Mononuclear cell (primary cell): ENCODE data around the gene LRRC15. TPM values are rescaled to one million over a fixed set of nuclear protein-coding genes. Genes with fewer than 3 reads are reported as not detected.

Experiments used
- H3K27me3 ChIP-seq: 2 replicates; pipeline ENCODE4 v1.6.0; 2011; ENCODE audit warnings: low read length, control low read depth; ENCODE audit not compliant: insufficient read depth
- H3K4me1 ChIP-seq: 2 replicates; pipeline ENCODE4 v1.5.1; 2011; ENCODE audit warnings: mild to moderate bottlenecking, low read length, control low read depth; ENCODE audit not compliant: insufficient read depth
- H3K4me3 ChIP-seq: 2 replicates; pipeline ENCODE4 v1.5.1; 2011; ENCODE audit warnings: mild to moderate bottlenecking, low read length, moderate library complexity
- H3K9me3 ChIP-seq: 2 replicates; pipeline ENCODE4 v1.5.1; 2011; ENCODE audit warnings: low read depth, mild to moderate bottlenecking, control low read depth, low read length
- total RNA-seq: library from RNA; depleted of rRNA; stranded (reverse); fragments of >200 nt; gene quantifications from one replicate; pipeline ENCODE4 v1.2.3, GENCODE V29; 2012

Gene LRRC15
- total RNA-seq, 1 donor: 0.10 TPM

DNA sequence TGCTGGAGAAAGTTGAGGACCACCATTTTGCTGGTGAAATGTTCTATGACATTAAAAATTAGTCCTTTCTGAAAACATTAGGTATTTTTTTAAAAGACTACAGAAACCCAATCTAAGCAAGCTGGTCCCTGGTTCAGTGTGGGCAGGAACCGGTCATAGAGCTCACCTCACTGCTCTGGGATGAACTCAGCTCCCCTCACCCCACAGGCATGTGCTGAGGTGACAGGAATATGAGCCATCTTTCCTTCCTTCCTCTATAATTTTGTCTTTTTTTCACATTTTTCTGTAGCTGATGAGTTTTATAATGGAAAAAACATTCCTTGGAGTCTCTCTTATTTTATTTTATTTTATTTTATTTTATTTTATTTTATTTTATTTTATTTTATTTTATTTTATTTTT is 8.2 kb upstream of the LRRC15 start:
- Histone ChIP-seq H3K9me3 (no peaks in the 10 kb centered on the region), H3K4me1 (no peaks in the 10 kb centered on the region), H3K4me3 (no peak overlapping the region), H3K27me3 (no peaks in the 10 kb centered on the region)

DNA sequence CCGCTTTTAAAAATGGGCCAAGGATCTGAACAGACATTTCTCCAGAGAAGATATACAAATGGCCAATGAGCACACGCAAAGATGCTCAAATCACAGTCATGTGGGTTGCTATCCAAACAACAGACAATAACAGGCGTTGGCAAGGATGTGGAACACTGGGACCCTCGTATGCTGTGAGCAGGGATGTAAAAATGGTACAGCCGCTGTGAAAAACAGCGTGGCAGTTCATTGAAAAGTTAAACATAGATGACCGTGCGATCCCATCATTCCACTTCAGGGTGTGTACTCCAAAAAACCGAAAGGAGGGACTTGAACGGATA is 6.7 kb upstream of the LRRC15 start:
- Histone ChIP-seq H3K4me3 (no peak overlapping the region), H3K9me3 (no peaks in the 10 kb centered on the region), H3K27me3 (no peaks in the 10 kb centered on the region), H3K4me1 (no peaks in the 10 kb centered on the region)

DNA sequence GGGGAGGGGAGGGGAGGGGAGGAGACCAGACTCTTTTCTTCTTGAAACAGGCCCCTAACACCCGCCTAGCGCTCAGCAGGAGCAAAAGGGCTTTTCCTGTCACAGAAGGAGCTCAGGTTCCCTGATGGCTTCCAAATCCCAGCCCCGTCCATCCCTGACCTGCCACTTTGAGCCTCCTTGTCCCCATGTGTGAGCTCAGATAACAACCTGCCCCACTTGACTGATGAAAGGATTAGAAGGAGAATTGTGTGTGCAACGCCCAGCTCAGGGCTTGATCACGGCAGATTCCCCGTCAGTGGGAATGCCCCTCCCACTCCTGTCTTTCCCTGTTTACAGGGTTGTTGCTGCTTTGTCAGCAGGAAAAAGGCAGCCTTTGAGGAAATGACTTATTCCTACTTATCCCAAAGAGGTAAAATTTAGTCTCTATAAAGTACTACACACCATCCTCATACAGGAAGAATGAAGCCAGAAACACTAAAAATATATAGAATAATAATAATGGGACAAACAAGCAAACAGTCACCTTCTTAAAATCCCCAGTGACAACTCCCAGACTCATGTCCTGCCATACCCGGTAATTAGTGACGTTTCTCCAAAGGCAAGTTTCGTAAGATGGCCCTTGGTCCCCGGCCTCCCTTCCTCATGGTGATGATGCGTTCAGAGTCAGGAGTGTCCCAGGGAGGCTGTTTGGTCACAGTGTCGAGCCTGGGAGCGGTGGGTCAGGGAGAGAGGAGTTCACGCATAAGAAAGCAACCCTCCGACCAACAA is 6.1 kb upstream of the LRRC15 start:
- Histone ChIP-seq H3K4me1 (no peaks in the 10 kb centered on the region), H3K4me3 (no peak overlapping the region), H3K9me3 (no peaks in the 10 kb centered on the region), H3K27me3 (peaks cover under 1% of the 10 kb centered on the region)

DNA sequence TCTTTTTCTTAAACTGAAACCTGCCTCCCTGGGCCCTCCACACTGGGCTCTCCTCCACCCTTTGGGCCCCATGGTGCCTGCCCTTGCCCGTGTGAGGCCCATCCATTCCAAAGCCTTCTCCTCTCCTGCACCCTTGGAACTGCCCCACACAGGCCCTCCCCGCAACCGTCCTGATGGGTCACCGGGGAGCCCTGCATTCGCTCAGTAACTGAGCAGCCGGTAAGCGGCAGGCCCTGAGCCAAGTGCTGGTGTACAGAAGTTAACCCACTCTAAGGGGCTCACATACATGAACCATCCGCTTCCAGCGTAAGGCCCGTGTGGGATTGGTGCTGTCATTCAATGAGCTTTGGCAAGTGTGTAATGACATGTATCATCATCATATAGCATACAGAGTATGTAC is 5.4 kb upstream of the LRRC15 start:
- Histone ChIP-seq H3K4me1 (no peaks in the 10 kb centered on the region), H3K4me3 (no peak overlapping the region), H3K27me3 (peaks cover 5% of the 10 kb centered on the region), H3K9me3 (no peaks in the 10 kb centered on the region)

DNA sequence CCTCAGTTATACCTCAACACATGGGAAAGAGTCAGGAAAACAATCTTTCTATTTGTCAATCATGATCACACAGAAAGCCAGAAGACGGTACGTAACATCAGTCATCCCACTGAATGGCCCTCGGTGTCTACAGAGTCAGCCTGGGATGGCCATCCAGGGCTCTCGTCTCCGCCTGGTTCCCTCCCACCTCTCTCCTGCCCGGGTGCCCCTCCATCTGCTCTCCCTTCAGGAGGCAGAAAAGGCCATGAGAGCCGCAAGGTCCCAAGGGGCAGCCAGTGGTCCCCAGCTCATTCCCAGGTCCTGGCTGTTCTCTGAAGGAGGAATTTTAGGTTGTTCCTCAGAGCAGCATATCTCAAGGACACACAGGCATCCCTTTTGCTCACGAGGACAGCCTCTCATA is 4.4 kb upstream of the LRRC15 start:
- H3K4me1 ChIP-seq: no peaks in the 10 kb centered on the region
- H3K27me3 ChIP-seq: peaks cover 7% of the 10 kb centered on the region
- H3K4me3 ChIP-seq: no peak overlapping the region
- H3K9me3 ChIP-seq: no peaks in the 10 kb centered on the region

DNA sequence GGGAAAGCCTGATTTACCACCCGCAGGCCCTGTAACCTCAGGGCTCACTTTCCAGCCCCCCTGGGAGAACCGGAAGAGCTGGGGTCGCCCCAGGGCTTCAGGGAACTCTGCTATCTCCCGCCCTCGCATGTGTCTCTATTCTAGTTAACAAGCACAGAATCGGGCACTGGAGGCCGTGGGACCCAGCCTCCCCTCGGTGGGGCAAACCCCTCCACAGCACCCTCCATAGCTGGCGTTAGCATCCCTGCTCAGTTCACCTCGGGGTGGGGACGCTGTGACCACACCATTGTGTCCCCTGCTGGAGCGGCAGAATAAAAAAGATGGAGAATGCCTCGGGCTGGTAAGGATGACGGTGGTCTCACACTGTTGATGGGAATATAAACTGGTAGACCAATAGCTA is 3.5 kb upstream of the LRRC15 start:
- Histone ChIP-seq H3K9me3 (no peaks in the 10 kb centered on the region), H3K27me3 (peaks cover 8% of the 10 kb centered on the region)

DNA sequence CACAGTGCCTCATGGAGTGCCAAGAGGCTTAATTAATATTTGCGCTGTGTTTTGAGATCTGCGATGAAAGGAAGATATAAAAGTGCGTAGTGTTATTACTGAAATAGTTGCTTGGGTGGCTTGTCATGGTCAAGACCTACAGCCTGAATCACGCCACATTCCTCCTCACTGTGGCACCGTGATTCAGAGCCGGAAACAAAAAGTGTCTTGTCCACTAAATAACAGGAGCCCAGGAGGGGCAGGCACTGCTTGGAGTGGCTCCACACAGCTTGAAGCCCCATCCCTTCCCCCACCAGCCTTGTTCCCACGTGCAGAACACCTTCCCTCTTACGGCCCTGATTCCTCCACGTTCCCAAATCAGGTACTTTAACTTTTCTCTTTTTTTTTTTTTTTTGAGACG is 1.2 kb upstream of the LRRC15 start:
- Histone ChIP-seq H3K4me3 (no peak overlapping the region), H3K27me3 (peaks cover 8% of the 10 kb centered on the region), H3K9me3 (no peaks in the 10 kb centered on the region), H3K4me1 (no peaks in the 10 kb centered on the region)

More for the DNA sequence above, 3.5 kb upstream of the LRRC15 start:
- H3K4me3 ChIP-seq: no peak overlapping the region
- no peaks in the 10 kb centered on the region for H3K4me1 ChIP-seq

DNA sequence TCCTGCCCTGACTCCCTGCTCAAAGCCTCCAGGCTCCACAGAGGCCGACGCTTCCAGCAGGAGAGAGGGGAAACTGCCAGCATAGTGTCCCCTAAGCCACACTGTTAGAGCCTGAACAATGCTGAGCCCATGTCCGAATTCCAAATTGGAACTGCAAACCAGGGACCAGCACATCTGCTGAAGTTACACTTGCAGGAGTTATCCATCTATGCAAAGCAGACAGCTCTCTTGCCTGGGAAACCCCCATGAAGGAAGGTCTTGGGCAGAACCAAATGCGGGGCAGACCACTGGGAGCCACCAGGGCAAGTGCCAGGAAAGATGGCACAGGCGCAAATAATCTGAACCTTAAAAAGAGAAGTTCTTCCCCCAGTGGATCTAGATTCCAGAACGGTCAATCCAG is 625 bp downstream of the LRRC15 start:
- no peaks in the 10 kb centered on the region for H3K4me1 ChIP-seq
- H3K4me3 ChIP-seq: no peak overlapping the region
- no peaks in the 10 kb centered on the region for H3K9me3 ChIP-seq
- H3K27me3 ChIP-seq: peaks cover 8% of the 10 kb centered on the region

DNA sequence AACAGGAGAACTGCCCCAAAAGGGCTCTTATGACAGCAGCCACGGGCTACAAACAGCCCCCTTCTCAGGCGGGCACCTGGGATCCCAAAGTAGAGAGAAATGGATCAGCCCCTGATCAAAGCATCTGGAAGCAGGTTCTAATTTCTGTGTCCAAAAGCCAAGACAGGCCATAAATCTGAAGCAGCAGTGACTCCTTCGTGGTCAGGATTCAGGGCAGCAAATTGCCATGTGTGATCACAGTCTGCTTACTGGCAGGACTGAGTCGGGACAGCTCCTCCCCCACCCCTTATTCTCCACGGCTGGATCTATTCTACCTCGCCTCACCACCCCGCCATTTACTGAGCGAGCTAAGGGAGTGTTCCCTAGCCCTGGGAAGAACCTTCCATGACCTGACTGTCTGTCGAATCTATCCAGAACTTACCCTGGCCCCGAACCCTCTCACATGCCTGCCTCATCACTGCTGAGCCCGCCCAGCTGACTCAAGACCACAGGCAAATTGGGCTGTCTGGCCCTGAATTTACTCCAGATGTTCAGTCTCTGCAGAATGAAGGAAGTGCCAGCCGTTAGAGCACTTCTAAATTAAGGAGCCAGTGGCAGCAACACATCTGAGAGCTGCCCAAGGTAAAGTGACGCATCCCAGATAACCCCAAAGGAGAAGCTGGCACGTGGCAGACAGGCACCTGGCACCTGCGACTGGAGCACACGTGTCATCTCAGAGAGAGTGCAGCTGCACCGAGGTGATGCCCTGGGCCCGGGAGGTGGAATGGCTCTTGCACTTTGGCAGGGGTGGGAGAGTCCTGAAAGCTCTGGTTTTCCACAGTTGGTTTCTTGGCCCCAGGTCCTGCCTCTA is 1.3 kb downstream of the LRRC15 start:
- Histone ChIP-seq H3K9me3 (no peaks in the 10 kb centered on the region), H3K27me3 (peaks cover 8% of the 10 kb centered on the region), H3K4me1 (no peaks in the 10 kb centered on the region), H3K4me3 (no peak overlapping the region)

DNA sequence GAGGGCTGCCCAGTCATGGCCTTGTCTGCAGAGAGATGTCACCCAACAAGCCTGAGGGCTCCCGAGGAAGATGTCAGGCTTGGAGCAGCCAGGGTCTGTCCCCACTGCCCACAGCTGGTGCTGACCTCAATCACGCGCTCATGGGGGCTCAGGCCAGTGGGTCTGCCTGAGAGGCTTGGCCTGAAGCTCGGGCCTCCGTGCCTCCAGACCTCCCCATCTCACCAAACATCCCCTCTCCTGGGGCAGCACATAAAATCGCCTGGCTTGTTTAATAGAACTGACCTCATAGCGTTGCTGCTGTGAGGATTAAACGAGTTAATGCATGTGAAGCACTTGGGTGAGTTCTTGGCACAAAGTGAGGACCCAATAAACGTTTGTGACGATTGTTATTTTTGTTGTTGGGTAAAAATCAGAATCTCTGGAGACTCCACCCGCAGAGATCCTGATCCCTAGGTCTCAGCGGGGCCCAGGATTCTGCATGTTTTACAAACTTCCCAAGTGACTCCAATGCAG is 3.5 kb downstream of the LRRC15 start:
- Histone ChIP-seq H3K4me3 (no peak overlapping the region), H3K9me3 (no peaks in the 10 kb centered on the region), H3K27me3 (peaks cover 8% of the 10 kb centered on the region), H3K4me1 (no peaks in the 10 kb centered on the region)

DNA sequence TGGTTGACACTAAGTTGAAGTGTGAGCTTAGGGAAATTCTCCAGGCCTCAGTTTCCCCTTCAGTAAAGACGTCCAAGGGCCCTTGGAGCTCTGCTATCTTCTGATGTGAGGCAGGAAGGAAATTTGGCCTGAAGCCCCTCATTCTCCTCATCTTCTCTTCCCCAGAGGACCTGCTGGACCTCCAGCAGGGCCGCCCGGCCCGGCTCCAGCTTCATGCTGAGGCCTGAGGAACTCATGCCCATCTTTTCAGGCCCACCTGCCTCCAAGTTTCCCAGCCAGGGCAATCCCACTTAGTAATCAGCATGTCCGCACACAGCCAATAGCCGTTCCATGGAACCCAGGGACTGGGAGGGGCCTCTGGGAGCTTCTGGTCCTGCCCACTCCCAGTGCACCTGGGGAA is 4.0 kb downstream of the LRRC15 start:
- H3K4me1 ChIP-seq: no peaks in the 10 kb centered on the region
- H3K4me3 ChIP-seq: no peak overlapping the region
- H3K9me3 ChIP-seq: no peaks in the 10 kb centered on the region
- peaks cover 7% of the 10 kb centered on the region for H3K27me3 ChIP-seq

DNA sequence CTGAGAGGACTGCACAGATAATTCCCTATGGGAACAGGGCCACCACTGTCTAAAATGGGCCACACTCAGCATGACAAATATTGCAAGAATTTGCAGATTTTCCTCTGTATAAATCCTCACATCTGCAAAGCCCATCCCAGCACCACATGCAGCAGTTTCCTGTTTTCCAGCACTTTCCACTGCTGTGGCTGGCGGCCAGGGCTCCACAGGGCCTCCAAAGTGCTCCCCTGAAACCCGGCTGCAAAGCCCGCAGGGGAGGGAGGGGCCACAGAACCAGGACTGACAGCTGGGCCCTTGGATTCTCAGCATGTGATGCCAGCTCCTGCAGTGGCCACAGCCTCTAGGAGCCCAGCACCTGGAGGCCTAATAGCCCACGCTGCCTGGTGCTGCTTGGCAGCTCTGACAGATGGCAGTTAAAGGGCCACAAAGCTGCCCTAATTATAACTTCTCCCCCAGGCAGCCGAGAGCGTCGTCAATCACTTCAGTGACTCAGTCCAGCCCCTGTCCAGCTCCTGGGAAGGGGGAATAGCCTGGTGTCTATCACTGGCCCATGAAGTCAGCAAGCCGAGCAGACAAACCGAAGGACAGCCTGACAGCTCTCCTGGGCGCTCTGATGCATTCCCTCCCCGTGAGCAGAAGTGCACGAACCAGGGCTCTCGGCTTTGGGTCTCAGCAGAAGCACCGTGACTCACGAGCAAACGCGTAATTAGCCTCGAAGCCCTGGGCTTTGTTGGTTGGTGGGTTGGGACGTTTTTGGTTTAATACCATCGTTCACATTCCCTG is 4.7 kb downstream of the LRRC15 start:
- H3K4me3 ChIP-seq: no peak overlapping the region
- peaks cover 3% of the 10 kb centered on the region for H3K27me3 ChIP-seq
- no peaks in the 10 kb centered on the region for H3K9me3 ChIP-seq
- H3K4me1 ChIP-seq: no peaks in the 10 kb centered on the region

DNA sequence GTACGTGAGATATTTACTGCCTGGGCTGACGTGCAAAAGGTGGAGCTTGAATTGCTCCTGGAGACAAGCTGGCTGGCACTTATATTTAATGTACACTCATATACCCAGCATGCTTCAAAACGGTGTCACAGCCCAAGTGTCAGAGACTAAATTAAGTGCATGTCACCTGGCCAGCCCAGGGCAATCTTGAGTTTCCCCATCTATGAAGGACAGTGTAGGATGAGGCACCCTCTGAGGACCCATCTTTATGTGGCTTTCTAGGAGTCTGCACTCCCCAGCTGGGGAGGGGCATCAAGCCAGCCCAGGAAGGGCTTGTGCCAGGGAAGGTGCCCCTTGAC is 5.3 kb downstream of the LRRC15 start:
- Histone ChIP-seq H3K9me3 (no peaks in the 10 kb centered on the region), H3K4me3 (no peak overlapping the region), H3K4me1 (no peaks in the 10 kb centered on the region), H3K27me3 (peaks cover 3% of the 10 kb centered on the region)

DNA sequence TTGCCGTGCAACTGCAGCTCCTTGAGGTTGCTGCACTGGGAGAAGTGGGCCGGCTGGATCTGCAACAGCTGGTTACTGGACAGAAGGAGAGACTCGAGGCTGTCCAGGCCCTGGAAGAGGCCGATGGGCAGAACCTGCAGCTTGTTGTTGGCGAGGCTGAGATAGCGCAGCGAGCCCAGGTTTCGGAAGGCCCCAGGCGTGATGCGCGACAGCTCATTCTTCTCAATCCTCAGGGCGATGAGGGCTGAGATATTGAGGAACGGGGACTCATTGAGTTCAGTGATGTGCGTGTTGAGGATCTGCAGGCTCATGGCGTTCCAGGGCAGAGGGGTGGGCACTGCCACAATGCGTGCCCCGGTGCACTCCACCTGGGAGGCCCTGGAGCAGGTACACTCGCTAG is 9.0 kb downstream of the LRRC15 start:
- H3K4me1 ChIP-seq: no peaks in the 10 kb centered on the region

DNA sequence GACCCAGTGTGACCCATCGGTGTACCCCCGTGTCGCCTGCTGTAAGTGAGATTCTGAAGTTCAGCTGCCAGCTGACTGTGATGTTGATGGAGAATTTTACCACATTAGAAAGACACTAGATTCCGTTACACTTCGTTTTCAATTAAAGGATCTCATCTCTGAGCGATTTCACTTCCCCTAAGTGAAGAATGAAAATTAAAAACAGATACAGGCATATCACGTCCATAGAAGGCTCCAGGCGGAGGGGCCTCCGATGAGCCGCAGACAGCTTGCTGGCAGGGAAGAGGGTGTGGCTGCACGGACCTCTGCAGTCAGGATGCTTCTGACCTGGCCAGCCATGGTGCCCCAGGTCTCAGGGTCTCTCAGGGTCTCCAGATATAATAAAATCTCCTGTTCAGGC is 11.9 kb downstream of the LRRC15 start:
- Histone ChIP-seq H3K9me3 (no peaks in the 10 kb centered on the region), H3K4me1 (no peaks in the 10 kb centered on the region), H3K4me3 (no peak overlapping the region), H3K27me3 (no peaks in the 10 kb centered on the region)

More for the DNA sequence above, 9.0 kb downstream of the LRRC15 start:
- no peaks in the 10 kb centered on the region for H3K9me3 ChIP-seq
- no peak overlapping the region for H3K4me3 ChIP-seq
- no peaks in the 10 kb centered on the region for H3K27me3 ChIP-seq
